ENCODE measurements around the gene OGDHL.
"Not testable (repeated sequence)": the region's sequence is repeated elsewhere in the genome, so short reads cannot be mapped to it uniquely, and the experiment has no call there.

OGDHL gene

DNA sequence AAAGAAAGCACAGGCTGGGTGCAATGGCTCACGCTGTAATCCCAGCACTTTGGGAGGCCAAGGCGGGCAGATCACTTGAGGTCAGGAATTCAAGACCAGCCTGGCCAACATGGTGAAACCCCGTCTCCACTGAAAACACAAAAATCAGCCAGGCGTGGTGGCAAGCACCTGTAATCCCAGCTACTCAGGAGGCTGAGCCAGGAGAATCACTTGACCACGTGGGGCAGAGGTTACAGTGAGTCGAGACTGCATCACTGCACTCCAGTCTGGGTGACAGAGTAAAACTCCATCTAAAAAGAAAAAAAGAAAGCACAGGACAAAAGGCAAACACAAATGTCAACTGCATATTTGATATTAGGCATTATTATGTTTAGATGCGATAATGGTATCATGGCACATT is 7.2 kb downstream of the OGDHL start:
- not testable (repeated sequence) for DNase-seq

- DNase-seq, result no peak
Measured at GRCh38 chr10:49752584-49752983, 9.5 kb downstream of the OGDHL start.

DNA sequence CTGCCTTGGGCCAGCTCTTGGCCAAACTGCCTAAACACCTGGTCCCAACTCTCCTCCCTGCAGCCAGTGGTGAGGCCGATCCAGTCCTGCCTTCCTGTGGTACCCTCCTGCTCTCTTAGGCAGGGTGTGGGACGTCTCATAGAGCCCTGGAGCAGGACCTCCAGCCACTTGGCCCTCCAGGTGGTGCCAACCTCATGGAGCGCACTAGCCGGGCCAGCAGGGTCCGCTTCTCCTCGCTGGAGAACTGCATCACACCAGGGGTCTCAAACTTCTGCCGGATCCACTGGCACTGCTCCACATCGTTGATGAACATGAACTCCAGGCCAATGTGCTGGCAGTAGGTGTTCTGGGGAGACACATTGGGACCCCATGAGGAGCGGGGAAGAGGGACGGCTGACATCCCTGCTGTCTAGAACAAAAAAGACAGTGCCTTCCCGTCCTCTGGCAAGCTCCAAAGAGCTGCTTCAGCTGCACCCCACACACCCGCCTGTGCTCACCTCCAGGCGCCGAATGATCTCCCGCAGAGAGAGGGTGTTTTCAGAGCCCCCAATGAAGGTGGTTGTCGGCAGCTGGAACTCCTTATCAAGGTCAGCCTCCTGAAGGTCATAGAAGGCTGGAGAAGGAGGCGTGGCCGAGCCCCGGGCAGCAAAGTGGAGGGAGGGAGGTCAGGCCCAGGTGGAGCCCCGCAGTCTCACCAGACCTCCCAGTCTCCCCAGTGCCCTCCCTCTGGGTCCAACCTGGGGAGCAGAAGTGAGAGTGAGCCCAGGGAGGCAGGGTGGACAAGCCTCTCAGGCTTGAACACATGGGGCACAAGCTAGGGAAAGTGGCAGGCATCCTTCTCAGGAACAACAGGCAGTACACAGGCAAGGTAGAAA is 10.2 kb downstream of the OGDHL start:
- no peak for DNase-seq

DNA sequence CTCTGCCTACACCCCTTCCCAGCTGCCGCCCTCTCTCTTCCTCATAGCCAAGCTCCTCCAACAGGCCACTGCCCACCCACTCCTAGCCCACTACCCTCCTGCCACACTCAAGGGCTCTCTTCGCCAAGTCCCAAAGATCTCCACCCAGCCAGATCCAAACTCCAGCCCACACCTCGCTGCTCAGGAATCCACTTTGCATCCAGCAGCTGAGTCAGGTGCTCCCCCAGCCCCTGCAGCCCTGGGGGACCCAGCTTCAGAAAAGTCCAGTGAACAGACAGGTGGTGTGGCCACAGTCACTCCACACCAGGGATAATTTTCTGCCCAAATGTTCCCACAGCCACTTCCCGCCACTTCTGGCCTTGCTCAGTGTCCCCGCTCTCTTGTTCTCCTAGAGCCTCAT is 10.9 kb downstream of the OGDHL start:
- no peak for DNase-seq

- DNase-seq, result no peak
Measured at GRCh38 chr10:49750546-49750945, 11.6 kb downstream of the OGDHL start.

- DNase-seq, result no peak
Measured at GRCh38 chr10:49749556-49750491, 12.3 kb downstream of the OGDHL start.

DNA sequence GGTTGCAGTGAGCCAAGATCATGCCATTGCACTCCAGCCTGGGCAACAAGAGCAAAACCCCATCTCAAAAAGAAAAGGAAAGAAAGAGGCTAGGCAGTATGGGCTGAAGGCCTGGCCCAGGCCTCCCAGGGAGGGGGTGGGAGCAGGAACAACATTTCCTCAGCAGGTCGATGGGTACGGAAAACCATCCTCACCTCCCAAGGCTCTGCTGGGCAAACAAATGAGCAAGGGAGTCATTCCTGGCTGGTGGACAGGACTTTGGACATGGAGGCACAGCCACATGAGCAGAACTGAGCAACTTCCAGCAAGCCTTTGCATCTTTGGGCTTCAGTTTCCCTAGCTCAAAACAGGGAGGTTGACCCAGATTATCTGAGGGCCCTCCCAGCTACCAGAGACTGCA is 13.0 kb downstream of the OGDHL start:
- DNase-seq, result no peak

- no peak for DNase-seq
Measured at GRCh38 chr10:49748006-49748405, 14.1 kb downstream of the OGDHL start.

- DNase-seq, result no peak
Measured at GRCh38 chr10:49747303-49747646, 14.8 kb downstream of the OGDHL start.

GRCh38 chr10:49746626-49747302 is 15.4 kb downstream of the OGDHL start:
- no peak for DNase-seq

GRCh38 chr10:49745756-49746155 is 16.4 kb downstream of the OGDHL start:
- no peak for DNase-seq

DNA sequence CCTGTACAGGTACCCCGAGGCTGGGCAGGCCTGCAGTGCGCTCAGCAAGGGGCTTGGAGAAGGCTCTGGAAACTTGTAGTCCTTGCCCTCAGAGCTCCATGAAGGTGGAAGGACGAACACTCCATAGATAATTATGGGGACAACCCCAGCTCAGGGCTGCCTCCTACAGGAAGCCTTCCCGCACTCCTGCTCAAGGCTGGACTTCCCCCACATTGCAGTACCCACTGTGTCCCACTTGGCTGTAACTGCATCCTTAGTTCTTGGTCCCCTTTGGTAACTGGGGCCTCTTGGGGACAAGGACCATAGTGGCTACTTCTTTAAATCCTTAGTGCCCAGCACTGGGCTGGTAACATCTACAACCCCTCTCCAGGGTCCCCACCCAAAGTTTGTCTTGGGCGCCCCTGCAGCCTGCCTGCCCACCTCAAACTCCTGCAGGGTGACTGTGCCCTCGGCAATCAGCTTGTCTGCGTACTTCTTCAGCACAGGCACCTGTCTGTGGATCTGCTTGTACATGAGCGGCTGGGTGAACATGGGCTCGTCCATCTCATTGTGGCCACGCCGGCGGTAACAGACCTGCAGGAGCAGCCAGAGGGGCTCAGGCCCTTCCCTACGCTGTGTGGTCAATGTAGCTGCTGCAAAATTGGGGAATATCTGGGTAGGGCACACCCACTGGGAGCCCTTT is 17.1 kb downstream of the OGDHL start:
- no peak for DNase-seq

- no peak for DNase-seq
Measured at GRCh38 chr10:49744091-49744685, 17.9 kb downstream of the OGDHL start.

GRCh38 chr10:49743464-49744075 is 18.6 kb downstream of the OGDHL start:
- DNase-seq, result no peak

GRCh38 chr10:49742683-49743463 is 19.2 kb downstream of the OGDHL start:
- no peak for DNase-seq

- no peak for DNase-seq
Measured at GRCh38 chr10:49741108-49741995, 20.8 kb downstream of the OGDHL start.

DNA sequence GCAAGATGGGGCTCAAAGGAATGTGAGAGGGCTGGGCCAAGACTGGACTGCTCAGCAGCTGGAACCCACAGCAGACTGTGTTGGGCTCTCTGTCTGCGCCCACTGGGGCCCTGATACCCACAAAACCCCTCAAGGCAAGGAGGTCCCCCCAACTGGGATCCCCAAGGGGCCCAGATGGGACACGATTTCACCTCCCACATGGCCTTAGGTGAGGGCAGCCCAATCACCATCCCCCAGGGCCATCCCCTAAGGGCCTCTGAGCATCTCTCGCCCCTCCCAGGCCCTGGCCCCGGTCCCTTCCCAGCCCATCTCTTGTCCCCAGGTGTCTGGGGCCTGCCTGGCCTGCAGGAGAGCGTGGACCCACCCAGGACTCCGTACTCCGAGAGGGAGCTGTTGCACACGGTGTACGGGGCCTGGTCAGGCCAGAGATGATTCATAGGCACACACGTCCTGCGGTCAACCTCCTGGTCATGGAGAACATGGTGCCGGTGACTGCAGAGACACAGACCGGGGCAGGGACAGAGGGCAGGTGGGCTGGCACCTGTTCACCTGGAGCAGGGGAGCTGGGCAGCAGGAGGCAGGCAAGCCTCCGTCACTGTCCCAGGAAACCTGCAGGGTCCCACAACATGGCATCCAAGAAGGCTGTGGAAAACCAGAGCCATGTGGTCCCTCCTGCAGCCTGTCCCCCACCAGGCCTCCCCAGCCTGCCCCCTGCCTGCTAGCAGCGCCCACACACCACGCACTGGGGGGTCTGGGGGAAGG is 21.6 kb downstream of the OGDHL start:
- DNase-seq, result no peak

GRCh38 chr10:49739426-49739825 is 22.7 kb downstream of the OGDHL start:
- DNase-seq, result no peak
